GM21619 (cell line): ENCODE results near the gene SUPT5H.

ENCODE experiments used
- ATAC-seq: cut with Tn5 transposase; IDR thresholded peaks from one replicate; pipeline ENCODE4 v1.9.1; 2021; ENCODE audit not compliant: unreplicated experiment

The SUPT5H gene

GRCh38 chr19:39494661-39495060 lies 49.3 kb downstream of the SUPT5H start:
- ATAC-seq: no peak

GRCh38 chr19:39496063-39496462 lies 50.7 kb downstream of the SUPT5H start:
- no peak for ATAC-seq

GRCh38 chr19:39497701-39497995 lies 52.3 kb downstream of the SUPT5H start:
- ATAC-seq: no peak

GRCh38 chr19:39497996-39498797 lies 52.8 kb downstream of the SUPT5H start:
- no peak for ATAC-seq

GRCh38 chr19:39498798-39499642 lies 53.6 kb downstream of the SUPT5H start, which contains the start of gene DLL3:
Gene DLL3, plus strand, starts transcription at chr19:39498947. Its CDS starts 28 bp downstream, at chr19:39498975.
- ATAC-seq: no peak

- no peak for ATAC-seq
Measured at GRCh38 chr19:39499932-39500331, 54.5 kb downstream of the SUPT5H start.

- ATAC-seq: no peak
Measured at GRCh38 chr19:39500543-39500942, 55.2 kb downstream of the SUPT5H start.

- ATAC-seq: no peak
Measured at GRCh38 chr19:39501340-39501739, 56.0 kb downstream of the SUPT5H start.

- no peak for ATAC-seq
Measured at GRCh38 chr19:39502640-39503417, 57.4 kb downstream of the SUPT5H start.

- ATAC-seq: no peak
Measured at GRCh38 chr19:39506598-39506943, 61.2 kb downstream of the SUPT5H start.

- ATAC-seq: no peak
Measured at GRCh38 chr19:39506944-39507714, 61.7 kb downstream of the SUPT5H start.

GRCh38 chr19:39507715-39508364 lies 62.5 kb downstream of the SUPT5H start:
- ATAC-seq: no peak

GRCh38 chr19:39508629-39509028 lies 63.2 kb downstream of the SUPT5H start:
- no peak for ATAC-seq

- ATAC-seq: no peak
Measured at GRCh38 chr19:39509233-39509632, 63.9 kb downstream of the SUPT5H start.

- no peak for ATAC-seq
Measured at GRCh38 chr19:39512988-39513387, 67.6 kb downstream of the SUPT5H start.

GRCh38 chr19:39514840-39515550 lies 69.6 kb downstream of the SUPT5H start, which contains the start of gene SELENOV:
Gene SELENOV, plus strand, starts transcription at chr19:39515139. Its CDS starts 74 bp downstream, at chr19:39515213.
- no peak for ATAC-seq

- no peak for ATAC-seq
Measured at GRCh38 chr19:39515551-39516191, 70.3 kb downstream of the SUPT5H start.

GRCh38 chr19:39516270-39516669 lies 70.9 kb downstream of the SUPT5H start:
- no peak for ATAC-seq

GRCh38 chr19:39517432-39517831 lies 72.0 kb downstream of the SUPT5H start:
- ATAC-seq: no peak
